Bladder microvascular endothelial cell (primary cell): ENCODE results near the gene ZSWIM4. TPM values are rescaled to one million over a fixed set of nuclear protein-coding genes. Genes with fewer than 3 reads are reported as not detected.

ENCODE experiments used
- total RNA-seq: library from RNA; depleted of rRNA; stranded (reverse); fragments of >200 nt; gene quantifications from 2 replicates; pipeline ENCODE4 v1.2.3, GENCODE V29; 2014

The ZSWIM4 gene
- total RNA-seq, result 8.7 and 32.0 TPM in 2 replicates

DNA sequence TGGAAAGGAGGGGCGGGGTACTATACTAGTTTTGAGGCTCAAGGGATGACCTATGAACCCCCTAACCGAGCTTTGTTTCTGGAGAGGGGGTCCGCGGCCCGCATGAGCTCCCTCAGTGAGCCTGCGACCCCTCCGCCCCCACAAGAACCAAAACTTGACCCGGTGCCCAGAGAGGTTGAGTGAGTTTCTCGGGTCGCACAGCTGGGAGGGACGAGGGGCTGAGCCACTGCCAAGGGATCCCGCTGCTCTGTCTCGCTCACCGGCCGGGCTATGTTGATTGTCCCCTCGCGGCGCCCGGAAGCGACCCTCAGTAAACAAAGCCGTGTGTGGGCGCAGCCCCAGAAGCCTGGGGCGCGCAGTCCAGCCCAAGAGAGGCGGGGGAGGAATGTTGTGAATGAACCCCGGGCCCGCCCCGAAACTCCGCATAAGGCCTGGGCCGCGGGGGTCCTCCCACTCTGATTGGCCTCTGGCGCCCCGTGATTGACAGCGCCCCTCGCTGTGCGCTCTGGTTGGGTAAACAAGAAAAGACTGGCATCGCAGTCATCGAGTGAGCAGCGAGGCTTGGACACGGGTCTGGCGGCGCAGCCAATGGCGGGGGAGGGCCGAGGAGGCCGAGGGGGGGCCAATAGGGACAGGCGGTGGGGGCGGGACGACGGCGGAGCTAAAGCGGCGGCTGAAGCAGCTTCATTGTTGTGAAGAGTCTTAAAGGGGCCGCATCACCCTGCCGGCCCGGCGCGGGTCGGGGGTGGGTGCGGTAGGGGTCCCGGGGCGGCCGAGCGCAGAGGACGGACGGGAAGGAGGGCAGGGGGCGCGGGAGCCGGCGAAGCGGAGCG is at the start of gene ZSWIM4:
TSS of gene ZSWIM4 (plus strand) at position 687 of the 833 bp plus-strand sequence. CDS start 206 bp downstream, outside the sequence.

GRCh38 chr19:13764101-13764807 is 31.0 kb upstream of the ZSWIM4 start, which contains the start of gene MRI1:
Gene MRI1 (plus strand): TSS chr19:13764522. CDS start chr19:13764589, 67 bp downstream.

GRCh38 chr19:13774217-13775191 is 20.7 kb upstream of the ZSWIM4 start, which contains the start of gene C19orf53:
Gene C19orf53 (plus strand): TSS chr19:13774456. CDS start chr19:13774478, 22 bp downstream.

GRCh38 chr19:13876834-13877233 is 81.6 kb downstream of the ZSWIM4 start, which contains the start of gene NANOS3:
Gene NANOS3 (plus strand): TSS chr19:13877134. CDS start chr19:13877249, 115 bp downstream.

Other genes with a start within 250 kb of the ZSWIM4 start
- 26.1 and 42.5 TPM in 2 replicates for gene MRI1, start 30.9 kb upstream of the ZSWIM4 start, total RNA-seq
- 39.2 and 39.9 TPM in 2 replicates for gene C19orf53, start 21.0 kb upstream of the ZSWIM4 start, total RNA-seq
- 0.94 TPM in 1 of 2 replicates, not detected in the other for gene NANOS3, start 81.7 kb downstream of the ZSWIM4 start, total RNA-seq
- gene BRME1, start 110.7 kb downstream of the ZSWIM4 start, total RNA-seq, result 0.63 and 0.97 TPM in 2 replicates
- gene CC2D1A, start 110.8 kb downstream of the ZSWIM4 start, total RNA-seq, result 6.3 and 10.1 TPM in 2 replicates
- gene PODNL1, start 143.0 kb downstream of the ZSWIM4 start, total RNA-seq, result 0.13 and 0.16 TPM in 2 replicates
- gene DCAF15, start 157.1 kb downstream of the ZSWIM4 start, total RNA-seq, result 11.3 and 15.8 TPM in 2 replicates
- 1.6 and 6.4 TPM in 2 replicates for gene RFX1, start 210.9 kb downstream of the ZSWIM4 start, total RNA-seq
- not detected in 2 replicates for gene RLN3, start 232.7 kb downstream of the ZSWIM4 start, total RNA-seq
- 4.2 and 7.8 TPM in 2 replicates for gene IL27RA, start 236.3 kb downstream of the ZSWIM4 start, total RNA-seq